HEK293 (cell line): ENCODE measurements around the gene LRRC15.

Experiments
- SP2 ChIP-seq: fragments of 450-650 bp; formaldehyde crosslinking; IDR thresholded peaks from 2 replicates; pipeline ENCODE4 v1.5.1; 2016; ENCODE audit warnings: missing biosample characterization, missing genetic modification characterization
- ZNF184 ChIP-seq: fragments of 450-650 bp; IDR thresholded peaks from 2 replicates; pipeline ENCODE4 v1.5.1; 2018; ENCODE audit warnings: missing biosample characterization, mild to moderate bottlenecking, missing genetic modification characterization
- ZNF274 ChIP-seq, 2 experiments: fragments of 200-500 bp in 1 of 2; fragments of 450-650 bp in 1 of 2; sonication (Bioruptor generic) in 1 of 2; formaldehyde crosslinking in 1 of 2; IDR thresholded peaks; 2 replicates each; pipeline versions ENCODE4 v1.5.1 to v1.6.1; 2014 to 2016; ENCODE audit warnings: borderline replicate concordance in 1 of 2, inconsistent platforms in 1 of 2, low read length in 1 of 2, missing biosample characterization in 1 of 2, missing genetic modification characterization in 1 of 2
- ZNF510 ChIP-seq: fragments of 450-650 bp; formaldehyde crosslinking; IDR thresholded peaks from 2 replicates; pipeline ENCODE4 v1.5.1; 2018; ENCODE audit warnings: mild to moderate bottlenecking, missing genetic modification characterization, missing biosample characterization; ENCODE audit not compliant: insufficient replicate concordance
- ZNF555 ChIP-seq: fragments of 450-650 bp; formaldehyde crosslinking; conservative IDR thresholded peaks from 2 replicates; pipeline ENCODE4 v1.5.1; 2017; ENCODE audit warnings: missing biosample characterization, mild to moderate bottlenecking, missing genetic modification characterization, inconsistent platforms
- ZNF837 ChIP-seq: fragments of 450-650 bp; formaldehyde crosslinking; IDR thresholded peaks from 2 replicates; pipeline ENCODE4 v1.5.1; 2016; ENCODE audit warnings: missing biosample characterization, missing genetic modification characterization
- TF ChIP-seq, protein P1 (sequence below): fragments of 450-650 bp; formaldehyde crosslinking; IDR thresholded peaks from 2 replicates; pipeline ENCODE4 v1.5.1; 2016; ENCODE audit warnings: missing biosample characterization, missing genetic modification characterization, low read depth
- TF ChIP-seq, protein P2 (sequence below): fragments of 450-650 bp; formaldehyde crosslinking; IDR thresholded peaks from 2 replicates; pipeline ENCODE4 v1.5.1; 2016; ENCODE audit warnings: missing biosample characterization, missing genetic modification characterization
- TF ChIP-seq, protein P3 (sequence below): fragments of 450-650 bp; formaldehyde crosslinking; optimal IDR thresholded peaks from 2 replicates; pipeline ENCODE3; 2016; ENCODE audit warnings: missing biosample characterization, mild to moderate bottlenecking, missing genetic modification characterization

DNA sequence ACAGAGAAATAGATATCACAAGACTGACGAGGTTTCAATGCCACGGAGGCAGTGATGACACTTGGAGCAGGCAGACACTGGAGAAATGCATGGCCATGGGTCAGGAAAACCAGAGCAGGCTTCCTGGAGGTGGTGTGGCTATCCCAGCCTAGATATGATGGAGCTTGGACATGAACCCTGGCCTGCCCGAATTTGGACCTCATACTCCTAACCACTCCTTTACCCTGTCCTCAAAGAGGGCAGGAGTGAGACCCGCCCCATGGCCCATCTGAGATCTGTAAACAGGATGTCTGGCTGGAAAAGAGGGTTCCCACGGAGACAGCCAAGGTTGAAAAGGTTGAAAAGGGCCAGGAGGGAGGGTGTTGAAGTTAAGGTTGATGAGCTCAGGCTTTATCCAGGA is 49.4 kb downstream of the LRRC15 start:
- TF ChIP-seq ZNF274 (IDR thresholded peaks at IDR 0.05; ENCODE audit: low read length) (no peak), ZNF274 (tag by site-specific recombination; IDR thresholded peaks at IDR 0.05; ENCODE audit: borderline replicate concordance) (no peak), SP2 (tag by site-specific recombination) (no peak), ZNF837 (tag by site-specific recombination) (no peak), ZNF510 (tag by site-specific recombination) (no peak), ZNF184 (tag by site-specific recombination) (no peak), ZNF555 (tag by site-specific recombination) (no peak)
- TF ChIP-seq, protein P1, sequence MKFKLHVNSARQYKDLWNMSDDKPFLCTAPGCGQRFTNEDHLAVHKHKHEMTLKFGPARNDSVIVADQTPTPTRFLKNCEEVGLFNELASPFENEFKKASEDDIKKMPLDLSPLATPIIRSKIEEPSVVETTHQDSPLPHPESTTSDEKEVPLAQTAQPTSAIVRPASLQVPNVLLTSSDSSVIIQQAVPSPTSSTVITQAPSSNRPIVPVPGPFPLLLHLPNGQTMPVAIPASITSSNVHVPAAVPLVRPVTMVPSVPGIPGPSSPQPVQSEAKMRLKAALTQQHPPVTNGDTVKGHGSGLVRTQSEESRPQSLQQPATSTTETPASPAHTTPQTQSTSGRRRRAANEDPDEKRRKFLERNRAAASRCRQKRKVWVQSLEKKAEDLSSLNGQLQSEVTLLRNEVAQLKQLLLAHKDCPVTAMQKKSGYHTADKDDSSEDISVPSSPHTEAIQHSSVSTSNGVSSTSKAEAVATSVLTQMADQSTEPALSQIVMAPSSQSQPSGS (tag by site-specific recombination), result no peak
- TF ChIP-seq, protein P2, sequence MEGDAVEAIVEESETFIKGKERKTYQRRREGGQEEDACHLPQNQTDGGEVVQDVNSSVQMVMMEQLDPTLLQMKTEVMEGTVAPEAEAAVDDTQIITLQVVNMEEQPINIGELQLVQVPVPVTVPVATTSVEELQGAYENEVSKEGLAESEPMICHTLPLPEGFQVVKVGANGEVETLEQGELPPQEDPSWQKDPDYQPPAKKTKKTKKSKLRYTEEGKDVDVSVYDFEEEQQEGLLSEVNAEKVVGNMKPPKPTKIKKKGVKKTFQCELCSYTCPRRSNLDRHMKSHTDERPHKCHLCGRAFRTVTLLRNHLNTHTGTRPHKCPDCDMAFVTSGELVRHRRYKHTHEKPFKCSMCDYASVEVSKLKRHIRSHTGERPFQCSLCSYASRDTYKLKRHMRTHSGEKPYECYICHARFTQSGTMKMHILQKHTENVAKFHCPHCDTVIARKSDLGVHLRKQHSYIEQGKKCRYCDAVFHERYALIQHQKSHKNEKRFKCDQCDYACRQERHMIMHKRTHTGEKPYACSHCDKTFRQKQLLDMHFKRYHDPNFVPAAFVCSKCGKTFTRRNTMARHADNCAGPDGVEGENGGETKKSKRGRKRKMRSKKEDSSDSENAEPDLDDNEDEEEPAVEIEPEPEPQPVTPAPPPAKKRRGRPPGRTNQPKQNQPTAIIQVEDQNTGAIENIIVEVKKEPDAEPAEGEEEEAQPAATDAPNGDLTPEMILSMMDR, result no peak
- TF ChIP-seq, protein P3, sequence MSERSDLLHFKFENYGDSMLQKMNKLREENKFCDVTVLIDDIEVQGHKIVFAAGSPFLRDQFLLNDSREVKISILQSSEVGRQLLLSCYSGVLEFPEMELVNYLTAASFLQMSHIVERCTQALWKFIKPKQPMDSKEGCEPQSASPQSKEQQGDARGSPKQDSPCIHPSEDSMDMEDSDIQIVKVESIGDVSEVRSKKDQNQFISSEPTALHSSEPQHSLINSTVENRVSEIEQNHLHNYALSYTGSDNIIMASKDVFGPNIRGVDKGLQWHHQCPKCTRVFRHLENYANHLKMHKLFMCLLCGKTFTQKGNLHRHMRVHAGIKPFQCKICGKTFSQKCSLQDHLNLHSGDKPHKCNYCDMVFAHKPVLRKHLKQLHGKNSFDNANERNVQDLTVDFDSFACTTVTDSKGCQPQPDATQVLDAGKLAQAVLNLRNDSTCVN (tag by site-specific recombination), result no peak
